Smooth muscle cell (in vitro differentiated cells): Measurements from ENCODE around the gene LGALSL. TPM values are rescaled to one million over a fixed set of nuclear protein-coding genes. Genes with fewer than 3 reads are reported as not detected.

Source experiments
- DNase-seq: peaks from one replicate; lab custom pipeline; 2025; ENCODE audit not compliant: unreplicated experiment; lab: John Stamatoyannopoulos, UW
- H2AFZ ChIP-seq: fragments of 200-600 bp; sonication (generic); 2 replicates; pipeline ENCODE4 v1.6.0; 2016; ENCODE audit warnings: antibody characterized with exemption, low read depth, mild to moderate bottlenecking
- H3F3A ChIP-seq: fragments of 200-600 bp; sonication (generic); 2 replicates; pipeline ENCODE4 v1.6.0; 2017; ENCODE audit warnings: antibody characterized with exemption, low read depth
- H3K27ac ChIP-seq: fragments of 200-600 bp; sonication (generic); 2 replicates; pipeline ENCODE4 v1.5.1; 2016; ENCODE audit warnings: low read depth, mild to moderate bottlenecking
- H3K27me3 ChIP-seq: fragments of 200-600 bp; sonication (generic); 2 replicates; pipeline ENCODE4 v1.6.1; 2016; ENCODE audit warnings: low read depth, mild to moderate bottlenecking
- H3K36me3 ChIP-seq: fragments of 200-600 bp; sonication (generic); 2 replicates; pipeline ENCODE4 v1.5.1; 2016; ENCODE audit warnings: low read depth
- H3K4me1 ChIP-seq: fragments of 200-600 bp; sonication (generic); 2 replicates; pipeline ENCODE4 v1.5.1; 2016; ENCODE audit warnings: low read depth
- H3K4me2 ChIP-seq: fragments of 200-600 bp; sonication (generic); 2 replicates; pipeline ENCODE4 v1.6.0; 2016; ENCODE audit warnings: mild to moderate bottlenecking
- H3K4me3 ChIP-seq: fragments of 200-600 bp; sonication (generic); 2 replicates; pipeline ENCODE4 v1.5.1; 2016; ENCODE audit warnings: mild to moderate bottlenecking
- H3K79me2 ChIP-seq: fragments of 200-600 bp; sonication (generic); 2 replicates; pipeline ENCODE4 v1.6.0; 2016; ENCODE audit warnings: low read depth, mild to moderate bottlenecking
- H3K9ac ChIP-seq: fragments of 200-600 bp; sonication (generic); 2 replicates; pipeline ENCODE4 v1.6.0; 2016; ENCODE audit warnings: low read depth
- H3K9me3 ChIP-seq: fragments of 200-600 bp; sonication (generic); replicated peaks from 2 replicates; pipeline ENCODE4 v1.5.1; 2016; ENCODE audit warnings: low read depth
- H4K20me1 ChIP-seq: fragments of 200-600 bp; sonication (generic); 2 replicates; pipeline ENCODE4 v1.6.0; 2016; ENCODE audit warnings: low read depth
- WGBS: methylation state at CpG from one replicate; pipeline ENCODE4 v1.1.7; 2016; ENCODE audit warnings: low lambda C conversion rate; 5-methylcytosine and 5-hydroxymethylcytosine counted together
- polyA plus RNA-seq: library from polyadenylated mRNA; unstranded; fragments of >200 nt; fragmentation: Nextera tagmentation; extraction: Ambion mirVana; gene quantifications from 2 replicates; pipeline ENCODE4 v1.2.1, GENCODE V29; 2016
- total RNA-seq: library from RNA; depleted of rRNA; stranded (reverse); fragments of >200 nt; gene quantifications from 2 replicates; pipeline ENCODE4 v1.2.3, GENCODE V29; 2014
- TF ChIP-seq, protein P1 (sequence below): fragments of 200-600 bp; sonication (generic); IDR thresholded peaks from 2 replicates; pipeline ENCODE4 v1.5.1; 2017; ENCODE audit warnings: borderline replicate concordance, mild to moderate bottlenecking, antibody characterized with exemption; ENCODE audit not compliant: insufficient read depth, poor library complexity, severe bottlenecking

The LGALSL gene
- total and polyA plus RNA-seq, 2 experiments from 2014 or later: 8.1 to 13.9 TPM

DNA sequence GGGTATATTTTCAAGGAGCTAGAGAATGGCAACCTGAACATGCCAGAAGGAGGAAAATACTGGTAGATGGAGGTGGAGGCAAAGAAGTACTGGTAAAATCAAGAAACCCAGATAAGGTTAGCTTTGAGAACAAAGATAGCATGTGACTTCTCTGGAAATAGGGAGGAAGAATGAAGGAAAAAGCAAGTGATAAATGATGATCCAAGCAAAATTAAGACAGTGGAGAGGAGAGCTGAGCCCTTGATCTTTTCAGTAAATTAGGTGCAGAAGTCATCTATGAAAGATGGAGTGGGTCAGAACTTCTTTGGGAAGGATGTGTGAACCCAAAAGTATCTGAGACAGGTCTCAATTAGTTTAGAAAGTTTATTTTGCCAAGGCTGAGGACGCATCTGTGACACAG, 44.5 kb downstream of the LGALSL start:
- Histone ChIP-seq H3K4me3 (no peak overlapping the region), H3K36me3 (no peaks in the 10 kb centered on the region), H3K79me2 (no peaks in the 10 kb centered on the region), H3K9me3 (no peaks in the 10 kb centered on the region), H3K27me3 (no peaks in the 10 kb centered on the region), H2AFZ (no peak overlapping the region), H3K9ac (no peak overlapping the region), H3K4me2 (no peak overlapping the region), H3K4me1 (no peaks in the 10 kb centered on the region), H3K27ac (no peak overlapping the region), H3F3A (no peaks in the 10 kb centered on the region), H4K20me1 (no peaks in the 10 kb centered on the region)
- TF ChIP-seq, protein P1, sequence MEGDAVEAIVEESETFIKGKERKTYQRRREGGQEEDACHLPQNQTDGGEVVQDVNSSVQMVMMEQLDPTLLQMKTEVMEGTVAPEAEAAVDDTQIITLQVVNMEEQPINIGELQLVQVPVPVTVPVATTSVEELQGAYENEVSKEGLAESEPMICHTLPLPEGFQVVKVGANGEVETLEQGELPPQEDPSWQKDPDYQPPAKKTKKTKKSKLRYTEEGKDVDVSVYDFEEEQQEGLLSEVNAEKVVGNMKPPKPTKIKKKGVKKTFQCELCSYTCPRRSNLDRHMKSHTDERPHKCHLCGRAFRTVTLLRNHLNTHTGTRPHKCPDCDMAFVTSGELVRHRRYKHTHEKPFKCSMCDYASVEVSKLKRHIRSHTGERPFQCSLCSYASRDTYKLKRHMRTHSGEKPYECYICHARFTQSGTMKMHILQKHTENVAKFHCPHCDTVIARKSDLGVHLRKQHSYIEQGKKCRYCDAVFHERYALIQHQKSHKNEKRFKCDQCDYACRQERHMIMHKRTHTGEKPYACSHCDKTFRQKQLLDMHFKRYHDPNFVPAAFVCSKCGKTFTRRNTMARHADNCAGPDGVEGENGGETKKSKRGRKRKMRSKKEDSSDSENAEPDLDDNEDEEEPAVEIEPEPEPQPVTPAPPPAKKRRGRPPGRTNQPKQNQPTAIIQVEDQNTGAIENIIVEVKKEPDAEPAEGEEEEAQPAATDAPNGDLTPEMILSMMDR: no peak
- WGBS: 96% methylated on average over 1 of the region's 1 CpG
- DNase-seq: no peak

GRCh38 chr2:64500549-64500948, 46.6 kb downstream of the LGALSL start:
- Histone ChIP-seq H3K4me2 (no peak overlapping the region), H3K79me2 (no peaks in the 10 kb centered on the region), H3K27me3 (no peaks in the 10 kb centered on the region), H3K4me3 (no peak overlapping the region), H3K9me3 (no peaks in the 10 kb centered on the region), H4K20me1 (no peaks in the 10 kb centered on the region), H2AFZ (no peak overlapping the region), H3K27ac (no peak overlapping the region), H3K9ac (no peak overlapping the region), H3F3A (no peaks in the 10 kb centered on the region), H3K36me3 (no peaks in the 10 kb centered on the region), H3K4me1 (no peaks in the 10 kb centered on the region)
- DNase-seq: no peak
- 90% methylated on average over 5 of the region's 5 CpGs for WGBS
- TF ChIP-seq, protein P1: no peak

- TF ChIP-seq, protein P1: no peak
- Histone ChIP-seq H3F3A (no peaks in the 10 kb centered on the region), H3K27me3 (no peaks in the 10 kb centered on the region), H2AFZ (no peak overlapping the region), H3K4me2 (no peak overlapping the region), H3K4me1 (no peaks in the 10 kb centered on the region), H3K36me3 (no peaks in the 10 kb centered on the region), H3K4me3 (no peak overlapping the region), H4K20me1 (no peaks in the 10 kb centered on the region), H3K27ac (no peak overlapping the region), H3K9me3 (no peaks in the 10 kb centered on the region), H3K9ac (no peak overlapping the region), H3K79me2 (no peaks in the 10 kb centered on the region)
- no peak for DNase-seq
- 100% methylated on average over 1 of the region's 1 CpG for WGBS
Observed at GRCh38 chr2:64501946-64502345, 48.0 kb downstream of the LGALSL start.

- no peaks in the 10 kb centered on the region for H3F3A ChIP-seq
- H3K4me2 ChIP-seq: no peak overlapping the region
- no peaks in the 10 kb centered on the region for H3K27me3 ChIP-seq
- no peak overlapping the region for H3K9ac ChIP-seq
- no peak overlapping the region for H3K27ac ChIP-seq
- no peak overlapping the region for H2AFZ ChIP-seq
- H3K4me3 ChIP-seq: no peak overlapping the region
- DNase-seq: no peak
- TF ChIP-seq, protein P1: no peak
- no peaks in the 10 kb centered on the region for H3K4me1 ChIP-seq
- H3K9me3 ChIP-seq: no peaks in the 10 kb centered on the region
- H3K79me2 ChIP-seq: no peaks in the 10 kb centered on the region
- no peaks in the 10 kb centered on the region for H3K36me3 ChIP-seq
- no peaks in the 10 kb centered on the region for H4K20me1 ChIP-seq
- 95% methylated on average over 4 of the region's 4 CpGs for WGBS
Observed at GRCh38 chr2:64502860-64503259, 48.9 kb downstream of the LGALSL start.
